Spleen (tissue), 7 donors: ENCODE data around the gene OR52E2.

ENCODE experiments used
- CTCF ChIP-seq, 11 experiments: fragments of 200-600 bp in 7 of 11; fragments of 450-650 bp in 4 of 11; sonication (generic) in 4 of 11; IDR thresholded peaks in 8 of 11; conservative IDR thresholded peaks in 3 of 11; 1 replicate in 7 of 11; 2 replicates in 4 of 11; pipeline versions ENCODE4 v1.4.0 to v1.8.0; 2016 to 2021; ENCODE audit warnings: antibody characterized with exemption in 11 of 11, inconsistent platforms in 4 of 11, mild to moderate bottlenecking in 1 of 11
- POLR2A ChIP-seq, 3 donors: fragments of 450-650 bp; IDR thresholded peaks; one replicate each; pipeline ENCODE4 v1.5.1; 2017; ENCODE audit warnings: antibody characterized with exemption in 3 of 3, mild to moderate bottlenecking in 1 of 3
- donor health status: DM: no; HTN: no; CAD: no; lungs with moderate emphysema.
- donor health status: DM: no; HTN: no; CAD: no.
- donor health status: DM: no; HTN: no; CAD: no.

GRCh38 chr11:5036669-5037068 is 22.8 kb downstream of the OR52E2 start:
- no peak for TF ChIP-seq POLR2A (IDR thresholded peaks at IDR 0.05)
- no peak for TF ChIP-seq CTCF (IDR thresholded peaks at IDR 0.05 in 8 of 11, conservative IDR thresholded peaks at IDR 0.05 in 3 of 11)
